HCT116 (cell line): Measurements from ENCODE around the gene FBXL15.
A peak's percentile ranks its signal among the peaks of the same experiment; 100 is the strongest.

Experiments
- CBX3 ChIP-seq: IDR thresholded peaks from 2 replicates; pipeline ENCODE4 v1.6.1; 2012; ENCODE audit warnings: low read depth
- CEBPB ChIP-seq: IDR thresholded peaks from 2 replicates; pipeline ENCODE4 v1.6.1; 2012; ENCODE audit warnings: low read depth
- EZH2phosphoT487 ChIP-seq: fragments of 200-600 bp; IDR thresholded peaks from 2 replicates; pipeline ENCODE4 v1.6.1; 2018; ENCODE audit warnings: antibody characterized with exemption, borderline replicate concordance
- POLR2A ChIP-seq: IDR thresholded peaks from 2 replicates; pipeline ENCODE4 v1.7.0; 2011; ENCODE audit warnings: borderline replicate concordance; ENCODE audit not compliant: insufficient read depth, insufficient read length; ENCODE audit errors: extremely low read depth
- POLR2AphosphoS5 ChIP-seq: IDR thresholded peaks from 2 replicates; pipeline ENCODE4 v1.6.1; 2011; ENCODE audit warnings: mild to moderate bottlenecking, low read depth, low read length, moderate library complexity
- RAD21 ChIP-seq: IDR thresholded peaks from 2 replicates; pipeline ENCODE4 v1.6.1; 2012; ENCODE audit warnings: low read depth, mild to moderate bottlenecking
- YY1 ChIP-seq: IDR thresholded peaks from 2 replicates; pipeline ENCODE4 v1.6.1; 2011; ENCODE audit warnings: low read length, low read depth, moderate library complexity, mild to moderate bottlenecking; ENCODE audit not compliant: insufficient replicate concordance; ENCODE audit errors: extremely low read depth
- ZNF274 ChIP-seq: fragments of 200-500 bp; sonication (Bioruptor generic); IDR thresholded peaks from 2 replicates; pipeline ENCODE4 v1.6.1; 2014; ENCODE audit warnings: mild to moderate bottlenecking, low read depth, low read length, inconsistent platforms
- TF ChIP-seq, protein P1 (sequence below), 3 experiments: fragments of 200-600 bp in 1 of 3; sonication (generic) in 1 of 3; IDR thresholded peaks in 2 of 3; conservative IDR thresholded peaks in 1 of 3; 2 replicates each; pipeline ENCODE4 v1.5.1; 2012 to 2017; ENCODE audit warnings: low read depth in 2 of 3, low read length in 2 of 3, antibody characterized with exemption in 1 of 3, borderline replicate concordance in 1 of 3, control low read depth in 1 of 3, mild to moderate bottlenecking in 1 of 3, mixed read lengths in 1 of 3, mixed run types in 1 of 3, moderate library complexity in 1 of 3; ENCODE audit not compliant: insufficient read depth in 1 of 3

DNA sequence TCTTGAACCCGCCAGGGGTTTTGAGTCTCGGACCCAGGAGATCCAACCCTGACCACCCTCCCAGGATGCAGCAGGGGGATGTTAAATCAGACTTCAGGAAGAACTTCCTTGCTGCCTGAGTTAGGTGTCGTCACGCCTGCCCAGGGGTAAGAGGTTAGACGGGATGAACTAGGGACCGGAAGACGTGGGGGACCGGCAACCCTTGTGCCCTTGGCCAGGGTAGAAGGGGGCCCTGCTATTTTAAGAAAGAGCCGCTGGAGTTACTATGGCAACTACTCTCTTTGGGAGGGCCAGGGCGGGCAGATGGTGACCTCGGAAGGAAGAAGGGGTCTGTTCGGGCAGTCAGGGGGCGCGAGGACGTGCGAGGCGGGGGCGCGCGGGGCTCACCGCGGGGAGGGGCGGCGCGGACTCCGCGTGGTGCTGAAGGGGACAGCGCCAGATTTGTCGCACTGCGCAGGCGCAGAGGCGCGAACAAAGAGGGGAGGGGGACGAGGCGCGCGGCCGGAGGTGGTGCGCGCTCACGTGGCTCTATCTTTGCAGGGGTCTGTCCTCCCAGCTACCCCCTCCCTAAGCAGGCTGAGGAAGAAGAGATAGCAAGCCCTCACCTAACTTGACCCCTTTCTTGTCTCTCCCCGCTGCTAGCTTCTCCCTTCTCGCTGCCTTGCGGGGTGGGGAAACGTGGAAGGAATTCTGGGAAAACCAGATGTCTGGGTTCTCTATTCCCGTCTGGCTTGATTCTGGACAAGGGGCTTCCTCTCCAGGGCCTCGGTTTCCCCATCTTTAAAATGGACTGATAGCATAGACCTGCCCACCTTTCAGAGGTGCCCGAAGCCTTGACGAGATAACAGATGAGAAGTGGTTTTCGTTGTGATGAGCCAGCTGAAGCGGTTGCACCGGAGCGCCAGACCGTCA, 1.1 kb upstream of the FBXL15 start:
- TF ChIP-seq, protein P1, sequence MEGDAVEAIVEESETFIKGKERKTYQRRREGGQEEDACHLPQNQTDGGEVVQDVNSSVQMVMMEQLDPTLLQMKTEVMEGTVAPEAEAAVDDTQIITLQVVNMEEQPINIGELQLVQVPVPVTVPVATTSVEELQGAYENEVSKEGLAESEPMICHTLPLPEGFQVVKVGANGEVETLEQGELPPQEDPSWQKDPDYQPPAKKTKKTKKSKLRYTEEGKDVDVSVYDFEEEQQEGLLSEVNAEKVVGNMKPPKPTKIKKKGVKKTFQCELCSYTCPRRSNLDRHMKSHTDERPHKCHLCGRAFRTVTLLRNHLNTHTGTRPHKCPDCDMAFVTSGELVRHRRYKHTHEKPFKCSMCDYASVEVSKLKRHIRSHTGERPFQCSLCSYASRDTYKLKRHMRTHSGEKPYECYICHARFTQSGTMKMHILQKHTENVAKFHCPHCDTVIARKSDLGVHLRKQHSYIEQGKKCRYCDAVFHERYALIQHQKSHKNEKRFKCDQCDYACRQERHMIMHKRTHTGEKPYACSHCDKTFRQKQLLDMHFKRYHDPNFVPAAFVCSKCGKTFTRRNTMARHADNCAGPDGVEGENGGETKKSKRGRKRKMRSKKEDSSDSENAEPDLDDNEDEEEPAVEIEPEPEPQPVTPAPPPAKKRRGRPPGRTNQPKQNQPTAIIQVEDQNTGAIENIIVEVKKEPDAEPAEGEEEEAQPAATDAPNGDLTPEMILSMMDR (IDR thresholded peaks at IDR 0.05 in 2 of 3, conservative IDR thresholded peaks at IDR 0.05 in 1 of 3; ENCODE audit: borderline replicate concordance in 1 of 3, insufficient read depth in 1 of 3, low read depth in 2 of 3, low read length in 2 of 3) = no peak
- TF ChIP-seq POLR2AphosphoS5 (0 out of 2 replicates have a peak, but pooled peaks have one; percentile 12), EZH2phosphoT487 (no peak), POLR2A (no peak), CEBPB (no peak), YY1 (no peak), ZNF274 (no peak), CBX3 (no peak), RAD21 (no peak)
